ENCODE data around the gene OPA1.

The OPA1 gene

DNA sequence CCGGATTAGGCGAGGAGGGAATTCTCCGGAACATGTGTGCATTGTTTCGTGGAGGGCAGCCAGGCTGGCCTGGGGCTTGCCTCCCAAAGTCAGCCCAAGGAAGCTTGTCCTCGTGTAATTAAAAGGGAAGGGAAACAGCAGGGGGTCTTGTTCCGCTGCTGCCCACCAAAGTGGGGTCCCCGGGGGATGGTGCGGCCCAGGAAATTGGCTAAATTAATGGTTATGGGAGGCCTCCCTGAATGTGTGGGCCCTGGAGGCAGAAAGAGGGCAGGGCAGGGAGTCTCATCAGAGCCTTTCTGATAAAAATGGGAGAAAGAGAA lies 118.1 kb downstream of the OPA1 start:
- no peak for DNase-seq

DNA sequence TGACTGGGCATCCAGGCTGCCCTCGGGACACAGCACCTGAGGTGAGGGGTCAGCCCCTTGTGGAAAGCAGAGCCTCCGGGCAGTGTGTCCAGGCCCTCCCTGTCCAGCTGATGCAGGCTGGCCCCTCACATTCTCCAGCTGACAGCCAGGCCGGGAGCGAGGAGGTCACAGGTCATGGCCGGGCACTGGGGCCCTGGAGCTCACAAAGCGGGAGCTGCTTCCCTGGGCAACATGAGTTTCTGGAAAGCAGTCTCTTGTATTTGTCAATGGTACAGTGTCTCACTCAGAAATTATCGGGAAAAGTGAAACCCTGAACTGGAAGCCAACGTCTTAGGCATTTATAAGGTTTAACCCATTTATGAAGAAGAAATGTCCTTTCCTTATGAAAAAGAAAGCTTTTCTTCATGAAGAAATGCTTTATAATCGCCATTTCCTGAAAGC lies 118.5 kb downstream of the OPA1 start:
- DNase-seq, result no peak

DNA sequence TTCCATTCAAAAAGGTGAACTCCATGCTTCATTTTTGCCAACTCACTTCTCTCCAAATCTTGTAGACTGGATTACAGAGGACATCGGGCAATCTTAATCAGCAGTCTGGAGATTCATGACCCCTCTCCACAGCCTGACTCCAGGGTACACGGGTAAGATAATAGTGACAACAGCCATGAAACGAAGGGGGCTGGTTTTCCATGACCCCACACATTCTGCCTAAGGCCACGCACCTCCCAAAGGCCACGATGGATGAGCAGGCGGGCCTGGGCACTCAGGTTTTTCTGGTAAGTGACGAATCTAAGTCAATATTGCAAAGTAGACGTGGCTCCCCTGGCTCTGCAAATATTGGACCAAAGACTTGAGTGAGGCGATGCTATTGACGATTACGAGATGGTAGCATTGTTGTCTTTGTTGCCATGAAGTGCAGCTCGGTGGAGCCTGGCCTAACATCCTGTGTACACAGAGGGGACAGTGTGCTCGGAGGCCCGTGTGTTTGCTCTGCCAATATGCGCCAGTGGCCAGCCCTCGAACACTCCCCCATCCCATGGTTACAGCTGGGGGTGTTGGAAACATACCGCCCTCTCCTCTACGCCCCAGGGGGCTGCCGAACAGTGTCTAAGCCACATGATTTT lies 119.1 kb downstream of the OPA1 start:
- peak; percentile 97 for DNase-seq

DNA sequence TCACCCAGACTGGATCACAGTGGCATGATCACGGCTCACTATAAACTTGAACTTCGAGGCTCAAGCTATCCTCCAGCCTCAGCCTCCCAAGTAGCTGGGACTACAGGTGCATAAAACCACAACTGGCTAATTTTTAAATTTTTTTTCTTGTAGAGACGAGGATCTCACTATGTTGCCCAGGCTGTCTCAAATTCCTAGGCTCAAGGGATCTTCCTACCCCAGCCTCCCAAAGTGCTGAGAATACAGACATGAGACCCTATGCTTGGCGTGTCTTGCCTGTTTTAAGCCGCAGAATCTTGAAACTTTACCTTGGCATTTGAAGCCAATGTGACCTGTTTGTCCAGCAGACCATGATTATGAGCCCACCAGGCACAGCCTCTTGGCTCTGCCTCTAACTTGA lies 119.9 kb downstream of the OPA1 start:
- no peak for DNase-seq

- no peak for DNase-seq
Observed at GRCh38 chr3:193714523-193715137, 121.6 kb downstream of the OPA1 start.

- DNase-seq, result no peak
Observed at GRCh38 chr3:193716150-193716549, 123.1 kb downstream of the OPA1 start.

GRCh38 chr3:193719735-193720134 lies 126.7 kb downstream of the OPA1 start:
- DNase-seq, result no peak

GRCh38 chr3:193720169-193720568 lies 127.2 kb downstream of the OPA1 start:
- no peak for DNase-seq

- DNase-seq, result no peak
Observed at GRCh38 chr3:193722566-193722965, 129.6 kb downstream of the OPA1 start.

GRCh38 chr3:193727089-193727488 lies 134.1 kb downstream of the OPA1 start:
- no peak for DNase-seq

- DNase-seq, result no peak
Observed at GRCh38 chr3:193728429-193729087, 135.6 kb downstream of the OPA1 start.

DNA sequence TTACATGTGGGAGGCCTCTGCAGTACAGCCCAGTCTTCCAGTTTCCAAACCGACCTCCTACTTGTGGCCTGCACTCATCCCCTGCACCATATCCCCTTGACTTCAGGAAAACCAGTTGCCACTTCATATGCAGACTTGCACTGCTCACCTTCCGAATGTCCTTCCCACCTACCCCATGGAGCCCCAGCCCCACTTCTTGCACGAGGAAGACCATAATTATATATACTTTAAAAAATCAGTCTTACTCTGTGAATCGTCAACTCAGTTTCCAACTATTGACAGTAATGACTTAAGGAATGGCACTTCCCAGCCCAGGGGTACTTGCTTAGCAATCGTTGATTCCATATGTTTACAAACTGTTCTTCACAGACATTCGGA lies 136.1 kb downstream of the OPA1 start:
- no peak for DNase-seq

DNA sequence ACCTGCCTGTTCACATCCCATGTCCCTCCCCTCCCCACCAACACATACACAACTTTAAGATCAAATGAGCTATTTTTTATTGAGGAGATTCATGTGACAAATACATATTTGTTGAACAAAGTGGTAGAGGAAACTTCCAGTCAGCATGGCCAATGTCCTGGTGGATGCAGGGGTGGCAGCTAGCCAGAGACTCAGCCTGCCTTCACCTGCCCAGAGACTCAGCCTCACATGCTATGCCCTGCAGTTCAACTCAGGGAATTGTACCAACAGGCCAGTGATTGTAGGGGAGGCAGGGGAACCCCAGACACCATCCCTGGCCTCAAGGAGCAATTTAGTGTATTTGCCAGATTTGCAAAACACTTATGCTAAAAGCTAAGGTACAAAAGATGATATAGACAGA lies 136.6 kb downstream of the OPA1 start:
- no peak for DNase-seq

DNA sequence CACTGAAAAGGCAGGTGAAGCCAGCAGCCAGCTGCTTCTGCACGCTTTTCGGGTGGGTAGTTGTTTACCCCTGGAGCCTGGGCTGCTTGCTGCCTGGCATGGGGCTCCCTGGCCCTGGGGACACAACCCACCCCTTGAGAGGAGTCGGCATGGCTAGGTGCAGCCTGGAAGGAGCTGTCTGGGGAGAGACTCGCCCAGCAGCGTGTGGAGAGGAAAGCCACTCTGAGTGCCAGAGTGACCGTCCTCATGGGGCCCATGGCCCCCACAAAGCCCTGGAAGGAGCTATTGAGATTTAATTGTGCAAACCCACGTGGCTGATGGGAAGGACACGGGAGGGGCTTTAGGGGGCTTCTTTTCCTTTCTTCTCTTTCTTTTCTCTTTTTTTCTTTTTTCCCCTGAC lies 137.5 kb downstream of the OPA1 start:
- DNase-seq, result peak; percentile 37

DNA sequence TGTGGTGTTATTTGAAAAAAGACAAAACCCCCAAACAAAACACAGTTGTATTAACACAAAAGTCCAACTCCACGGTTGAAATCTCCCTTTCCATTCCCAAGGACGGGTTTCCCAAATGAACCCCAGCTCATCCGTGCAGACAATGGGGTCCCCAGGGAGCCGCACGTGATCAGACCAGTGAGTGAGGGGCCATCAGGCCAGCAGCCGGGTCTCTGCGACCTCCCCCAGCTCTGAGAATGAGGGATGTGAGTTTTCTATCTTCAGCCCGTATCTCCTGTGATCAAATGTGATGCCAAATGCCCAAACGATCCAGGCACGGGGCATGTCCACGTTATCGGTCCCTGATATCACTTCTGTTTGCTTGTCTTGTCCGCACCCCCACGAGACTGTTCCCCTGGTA lies 138.0 kb downstream of the OPA1 start:
- no peak for DNase-seq

DNA sequence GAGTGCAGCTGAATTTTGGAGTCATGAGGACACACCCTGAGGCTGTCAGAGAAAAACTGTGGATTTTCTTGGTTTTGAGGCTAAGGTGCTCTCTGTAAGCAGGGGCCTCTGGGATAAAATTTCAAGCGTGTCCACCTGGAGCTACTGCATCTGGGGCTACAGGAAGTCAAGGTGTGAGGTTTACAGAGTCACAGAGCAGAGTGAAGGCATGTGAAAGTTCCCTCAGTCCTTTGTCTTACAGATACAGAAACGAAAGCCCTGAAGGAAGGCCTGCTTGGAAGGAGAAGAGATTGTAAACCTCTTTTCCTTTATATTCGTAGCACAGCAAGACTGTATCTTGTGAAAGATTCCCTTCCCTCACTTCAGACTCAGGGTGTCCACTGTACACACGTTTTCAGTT lies 138.6 kb downstream of the OPA1 start:
- DNase-seq, result no peak

DNA sequence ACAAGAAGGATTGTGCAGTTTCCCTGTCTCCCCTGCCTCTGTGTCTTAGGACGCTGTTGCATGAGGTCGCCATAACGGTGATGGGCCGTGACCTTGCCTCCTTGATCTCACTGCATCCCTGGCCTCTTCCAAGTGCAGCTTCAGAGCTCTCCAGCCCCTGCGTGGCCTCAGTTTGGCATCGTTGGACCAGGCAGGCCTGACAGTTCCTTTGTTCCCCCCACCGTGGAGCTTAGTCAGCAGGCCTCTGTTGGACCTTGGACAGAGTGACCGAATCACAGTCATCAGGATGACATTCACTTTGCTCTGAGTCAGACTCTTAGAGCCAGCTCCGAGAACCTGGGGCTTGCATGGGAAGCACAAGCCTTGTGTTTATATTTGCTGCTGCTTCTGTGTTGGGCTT lies 139.4 kb downstream of the OPA1 start:
- DNase-seq, result no peak

DNA sequence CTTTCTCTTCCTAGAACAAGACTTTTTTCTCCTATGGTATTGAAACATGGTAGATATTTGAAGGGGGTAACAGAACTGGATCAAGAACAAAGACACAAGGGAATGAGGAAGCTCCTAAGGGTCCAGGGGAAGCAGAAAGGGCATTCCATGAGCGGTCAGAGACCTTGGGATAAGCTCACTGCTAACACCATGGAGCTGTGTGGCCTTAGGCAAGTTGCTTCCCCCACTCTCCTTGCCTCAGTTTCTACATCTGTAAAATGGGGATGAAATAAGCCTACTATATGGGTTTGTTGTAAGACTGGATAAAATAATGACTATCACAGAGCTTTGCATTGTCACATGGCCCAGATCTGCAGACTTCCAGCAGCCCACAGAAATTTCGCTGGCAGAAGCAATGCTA lies 139.8 kb downstream of the OPA1 start:
- no peak for DNase-seq

DNA sequence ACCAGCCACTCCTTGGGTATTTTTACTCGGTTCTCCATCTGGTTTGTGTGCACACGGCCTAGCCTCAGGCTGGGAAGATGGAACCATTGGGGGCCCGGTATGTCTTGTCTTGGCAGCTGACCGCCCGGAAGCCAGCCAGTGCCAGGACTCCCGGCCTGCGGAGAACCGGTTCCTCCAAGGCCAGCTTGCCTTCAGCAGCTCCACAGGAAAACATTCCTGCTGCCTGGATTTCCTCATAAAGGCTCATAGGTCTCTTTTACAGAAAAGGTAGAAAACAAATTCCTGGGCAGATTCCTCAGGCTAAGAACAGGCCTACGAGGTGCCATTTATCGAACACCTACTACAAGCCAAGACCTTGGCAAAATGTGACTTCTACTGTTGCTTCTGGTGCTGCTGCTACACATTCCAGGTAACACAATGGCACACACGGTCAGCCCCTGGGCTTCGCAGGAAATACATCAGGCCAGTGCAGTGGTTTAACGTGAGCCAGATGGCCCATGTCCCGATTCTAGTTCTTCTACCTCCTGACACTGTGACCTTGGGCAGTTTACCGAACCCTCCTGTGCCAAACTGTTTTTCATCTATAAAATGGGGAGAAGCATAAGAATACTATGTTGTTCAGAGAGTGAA lies 141.8 kb downstream of the OPA1 start:
- DNase-seq, result no peak

- no peak for DNase-seq
Observed at GRCh38 chr3:193735850-193736249, 142.8 kb downstream of the OPA1 start.

- no peak for DNase-seq
Observed at GRCh38 chr3:193736616-193737015, 143.6 kb downstream of the OPA1 start.

GRCh38 chr3:193737191-193737751 lies 144.3 kb downstream of the OPA1 start:
- DNase-seq, result peak; percentile 46

DNA sequence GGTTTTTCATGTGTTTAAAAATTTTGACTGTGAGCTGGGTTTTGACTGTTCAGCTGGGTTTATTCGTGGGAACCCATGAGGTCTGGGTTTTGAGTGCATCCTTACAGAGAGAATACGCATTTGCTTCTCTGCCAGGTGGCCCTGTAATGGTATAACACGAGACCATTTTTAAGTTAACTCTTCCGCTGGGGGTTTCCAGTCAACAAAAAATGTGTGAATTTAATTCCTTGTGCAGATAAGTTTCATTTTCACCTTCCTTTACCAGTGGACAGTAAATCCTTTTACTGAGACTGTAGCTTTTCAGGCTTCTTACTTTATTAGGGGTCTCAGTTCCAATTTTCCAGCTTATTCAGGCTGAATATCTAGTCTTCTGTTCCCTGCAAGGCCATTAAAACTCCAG lies 149.6 kb downstream of the OPA1 start:
- peak; percentile 73 for DNase-seq

- DNase-seq, result no peak
Observed at GRCh38 chr3:193743702-193744047, 150.7 kb downstream of the OPA1 start.
